Activated CD8-positive, alpha-beta memory T cell treated with anti-CD3 and anti-CD28 coated beads for 24 hours (primary cell): ENCODE results near the gene SOBP.

Experiments
- DNase-seq: peaks from one replicate; pipeline ENCODE4 v3.0.0-alpha.2; 2020

Gene SOBP

GRCh38 chr6:107590378-107590777 is 100.5 kb downstream of the SOBP start:
- no peak for DNase-seq

DNA sequence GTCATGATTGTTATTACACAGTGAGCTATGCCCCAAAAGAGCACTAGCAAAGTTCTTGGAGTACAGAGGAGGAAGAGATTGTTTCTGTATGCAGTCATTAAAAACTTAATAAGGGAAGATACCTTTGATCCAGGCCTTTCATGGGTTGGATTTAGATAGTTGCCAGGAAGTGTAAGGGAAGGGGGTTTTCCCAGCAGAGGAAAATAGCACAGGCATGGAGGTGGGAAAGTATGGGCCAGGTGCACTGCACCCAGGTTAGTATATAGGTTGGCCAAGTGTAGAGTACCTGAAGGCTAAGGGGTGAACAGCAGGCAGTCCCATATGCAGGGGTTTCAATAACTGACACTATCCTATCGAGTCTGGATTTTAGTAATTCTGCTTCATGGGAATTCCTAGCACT is 101.4 kb downstream of the SOBP start:
- no peak for DNase-seq

DNA sequence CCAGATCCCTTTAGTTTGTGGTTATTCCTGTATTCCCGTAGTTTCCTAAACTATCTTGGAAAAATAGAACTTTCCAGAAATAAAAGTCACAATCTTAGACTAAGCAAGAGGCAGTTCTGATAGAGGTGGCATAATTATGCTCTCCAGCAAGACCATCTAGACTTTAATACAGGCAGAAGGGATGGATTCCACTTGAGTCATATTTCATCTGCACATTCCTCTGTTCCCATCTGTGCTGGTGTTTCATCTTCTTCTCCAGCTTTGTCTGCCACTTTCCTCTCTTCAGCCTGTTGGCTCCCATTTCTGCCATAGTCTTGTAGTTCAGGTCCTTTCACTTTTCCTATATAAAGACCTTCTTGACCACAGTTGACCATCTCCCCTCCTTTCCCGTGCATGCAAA is 102.9 kb downstream of the SOBP start:
- no peak for DNase-seq

DNA sequence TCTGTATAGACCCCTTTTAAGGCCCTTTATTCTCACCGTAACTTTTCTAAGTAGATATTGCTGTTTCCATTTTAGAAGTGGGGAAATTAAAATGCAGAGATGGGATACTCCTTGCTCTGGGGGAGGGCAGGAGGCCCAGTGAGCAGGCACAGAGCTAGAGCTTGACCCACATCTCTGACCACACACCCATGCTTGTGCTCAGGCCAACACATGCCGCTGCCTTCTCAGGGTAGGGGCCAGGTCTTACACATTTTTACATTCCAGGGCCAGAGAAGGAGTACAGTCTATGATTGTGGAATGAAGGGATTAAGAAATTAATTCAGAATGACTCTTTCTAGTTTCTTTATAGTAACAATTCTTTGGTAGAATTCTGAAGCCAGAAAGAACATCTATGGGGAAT is 104.8 kb downstream of the SOBP start:
- DNase-seq: no peak

DNA sequence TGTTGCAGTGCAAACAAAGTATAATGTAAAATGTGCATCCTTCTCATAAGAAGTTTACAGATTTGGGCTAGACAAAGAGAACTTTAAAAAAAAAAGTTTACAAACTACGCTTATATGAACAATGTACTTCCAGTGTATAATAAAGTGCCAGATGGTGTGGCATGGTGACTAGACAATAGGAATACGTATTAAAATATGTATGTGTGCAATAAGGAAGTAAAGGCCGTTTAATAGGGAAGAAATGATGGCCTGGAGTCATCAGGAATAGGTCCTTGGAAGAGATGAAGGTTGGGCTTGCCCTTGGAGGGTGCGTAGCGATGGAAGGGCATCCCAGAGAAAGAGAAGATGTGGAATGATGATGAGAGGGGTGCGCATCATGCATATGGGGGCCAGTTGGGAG is 108.2 kb downstream of the SOBP start:
- DNase-seq: no peak

DNA sequence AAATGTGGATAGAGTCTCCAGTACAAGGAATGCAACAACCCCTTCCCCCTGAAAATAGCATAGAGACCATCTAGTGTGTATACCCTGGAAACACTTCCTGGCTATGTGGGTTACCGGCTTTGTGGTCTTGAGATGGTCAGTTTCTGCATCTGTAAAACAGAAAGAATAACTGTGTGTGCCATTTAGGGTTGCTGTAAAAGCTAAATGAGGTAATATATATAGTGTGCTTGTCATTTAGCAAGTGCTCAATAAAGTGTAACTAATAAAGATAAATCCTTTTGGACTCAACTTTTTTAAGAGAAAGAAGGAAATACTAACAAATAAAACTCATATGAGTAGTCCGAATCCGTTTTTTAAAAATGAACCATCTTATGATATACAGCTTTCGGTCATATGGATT is 109.1 kb downstream of the SOBP start:
- DNase-seq: no peak

DNA sequence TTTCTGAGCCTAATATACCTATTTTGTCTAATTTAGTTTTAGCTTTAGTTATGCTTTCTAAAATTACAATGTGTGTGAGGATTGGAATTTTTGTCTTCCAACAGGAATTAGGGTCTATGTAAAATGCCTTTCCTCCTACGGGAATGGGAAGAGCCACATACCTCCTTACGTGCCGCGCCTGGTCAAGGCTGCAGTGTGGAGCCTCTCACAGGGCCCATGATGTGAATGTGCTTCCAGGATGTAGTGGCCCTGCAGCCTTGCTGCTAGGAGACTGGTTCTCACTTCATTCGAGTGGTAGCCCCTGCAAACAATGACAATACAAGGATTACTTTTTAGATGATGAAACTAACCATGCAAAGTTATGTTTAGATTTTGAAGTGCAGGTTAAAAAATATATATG is 110.2 kb downstream of the SOBP start:
- no peak for DNase-seq

DNA sequence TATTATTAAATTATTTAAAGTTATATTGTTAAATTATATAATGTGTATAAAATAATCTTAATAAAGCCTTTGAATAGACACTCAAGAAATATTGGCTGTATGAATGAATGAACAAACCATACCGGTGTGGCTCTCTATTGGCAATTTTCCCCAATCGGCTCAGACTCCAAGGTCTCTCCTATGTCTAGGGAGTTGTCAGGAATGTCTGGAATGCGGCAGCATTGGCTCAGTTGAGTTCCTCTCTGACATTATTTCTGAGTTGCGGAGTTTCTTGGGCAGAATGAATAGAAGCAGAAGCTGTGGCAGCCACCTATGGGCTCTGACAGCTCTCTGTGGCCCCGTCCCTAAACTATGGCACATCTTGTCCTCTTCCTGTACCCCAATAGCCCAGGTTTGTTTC is 111.0 kb downstream of the SOBP start:
- no peak for DNase-seq

DNA sequence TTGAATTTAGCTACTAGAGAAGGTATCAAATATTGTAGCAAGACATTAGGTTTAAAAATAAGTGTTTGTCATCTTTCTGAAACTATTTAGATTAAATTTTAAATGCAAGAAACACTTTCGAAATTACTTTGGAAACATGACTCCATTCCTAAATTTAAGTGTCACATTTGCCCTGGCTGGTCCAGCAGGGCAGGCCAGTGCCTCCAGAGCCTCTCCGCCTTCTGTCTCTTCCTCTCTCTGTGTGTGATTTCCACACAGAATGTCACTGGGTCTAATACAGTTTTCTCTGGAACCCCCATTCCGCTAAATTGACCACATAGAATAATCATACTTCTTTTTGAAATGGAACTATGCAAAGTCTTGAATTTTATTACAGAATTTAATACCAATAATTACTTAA is 111.5 kb downstream of the SOBP start:
- DNase-seq: no peak

DNA sequence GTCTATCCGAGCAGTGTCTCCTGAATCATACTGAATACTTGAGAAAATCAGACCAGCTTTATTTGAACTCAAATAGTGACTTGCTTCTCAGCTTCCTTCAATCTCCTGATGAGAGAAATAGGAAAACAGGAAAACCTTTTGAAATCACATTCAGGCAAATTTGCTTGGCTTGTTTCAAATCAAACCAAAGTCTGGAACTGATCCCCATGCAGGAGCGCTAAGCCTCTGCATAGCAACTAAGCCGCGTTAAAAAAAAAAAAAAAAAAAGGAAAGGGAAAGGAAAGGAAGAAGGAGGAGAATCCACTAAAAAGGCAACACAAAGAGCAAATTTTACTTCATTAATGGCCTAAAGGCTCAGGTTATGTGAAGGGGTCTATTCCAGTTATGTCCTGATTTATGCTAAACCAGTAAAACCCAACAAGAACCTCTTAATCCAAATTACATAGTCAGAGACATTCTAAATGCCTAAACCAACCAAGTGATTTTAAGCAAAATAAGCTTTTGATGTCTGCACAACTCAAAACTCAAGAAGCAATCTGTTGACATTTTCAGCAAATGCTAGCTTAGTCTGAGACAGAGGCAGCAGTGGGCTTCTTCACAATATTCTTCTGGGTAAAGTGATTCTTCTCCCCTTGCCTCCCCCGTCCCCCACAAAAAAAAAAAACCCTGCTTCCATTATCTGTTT is 112.5 kb downstream of the SOBP start:
- DNase-seq: no peak

DNA sequence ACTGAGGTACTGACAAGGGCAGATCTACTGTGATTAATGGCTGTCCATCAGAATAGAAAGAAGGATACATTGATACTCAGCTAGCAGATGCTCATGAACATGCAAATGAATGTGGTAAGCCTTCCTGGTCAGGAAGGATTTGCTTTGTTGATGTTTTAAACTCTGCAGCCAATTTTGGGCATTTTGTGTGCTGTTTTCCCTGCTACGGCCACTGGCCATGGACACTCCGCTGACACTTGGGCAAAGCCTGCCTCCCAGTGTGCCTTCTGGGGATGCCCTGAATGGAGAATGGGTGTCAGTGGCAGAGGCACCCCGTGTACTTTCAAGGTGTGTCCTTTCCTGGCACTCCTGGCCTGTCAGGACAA is 113.1 kb downstream of the SOBP start:
- no peak for DNase-seq

DNA sequence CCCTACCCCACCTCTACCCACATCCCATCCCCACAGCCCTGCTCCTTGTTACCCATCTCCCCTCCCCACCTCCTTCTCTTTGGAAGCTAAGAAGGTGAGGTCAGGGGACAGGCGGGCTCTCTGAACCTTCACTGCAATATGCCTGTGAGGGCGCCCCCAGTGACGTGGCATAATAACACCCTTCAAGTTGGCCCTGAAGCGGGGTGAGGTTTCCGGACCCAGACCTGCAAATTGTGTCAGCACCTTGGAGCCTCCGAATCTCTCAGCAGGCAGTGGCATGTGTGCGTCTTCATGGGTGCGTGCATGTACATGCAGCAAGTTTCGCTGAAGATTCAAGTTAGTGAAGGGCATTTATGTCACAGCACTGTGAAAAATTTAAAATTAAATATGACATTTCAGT is 114.6 kb downstream of the SOBP start:
- no peak for DNase-seq

GRCh38 chr6:107606407-107606806 is 116.5 kb downstream of the SOBP start:
- no peak for DNase-seq

GRCh38 chr6:107607116-107607515 is 117.2 kb downstream of the SOBP start:
- no peak for DNase-seq

GRCh38 chr6:107611094-107611810 is 121.3 kb downstream of the SOBP start:
- no peak for DNase-seq

- no peak for DNase-seq
Observed at GRCh38 chr6:107612762-107613415, 123.0 kb downstream of the SOBP start.

DNA sequence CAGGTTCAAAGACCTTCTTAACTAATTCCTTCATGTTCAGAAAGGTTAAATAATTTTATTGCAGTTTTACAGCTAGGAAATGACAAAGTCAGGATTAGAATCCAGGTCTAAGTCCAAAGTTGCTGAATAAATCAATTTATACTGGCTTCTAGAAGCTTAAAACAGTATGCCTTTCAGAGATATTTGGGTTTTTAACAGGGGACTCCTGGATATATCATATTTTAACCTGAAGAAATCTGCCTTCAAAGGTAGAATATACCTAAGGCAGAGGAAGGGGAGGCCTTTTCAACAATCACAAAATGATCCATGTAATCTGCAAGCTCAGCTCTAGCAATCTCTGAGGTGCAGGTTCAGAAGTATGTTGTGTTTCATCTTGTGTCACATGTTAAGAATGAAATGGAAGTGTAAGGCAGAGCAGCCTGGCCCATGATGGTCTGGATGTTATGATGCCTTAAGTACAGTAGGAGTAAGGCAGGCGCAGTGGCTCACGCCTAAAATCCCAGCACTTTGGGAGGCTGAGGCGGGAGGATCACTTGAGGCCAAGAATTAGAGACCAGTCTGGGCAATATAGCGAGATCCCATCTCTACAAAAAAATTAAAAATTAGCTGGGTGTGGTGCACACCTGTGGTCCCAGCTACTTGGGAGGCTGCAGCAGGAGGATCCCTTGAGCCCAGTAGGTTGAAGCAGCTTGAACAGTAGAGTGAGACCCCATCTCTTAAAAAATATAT is 123.9 kb downstream of the SOBP start:
- DNase-seq: no peak

GRCh38 chr6:107614828-107615227 is 124.9 kb downstream of the SOBP start:
- no peak for DNase-seq

- DNase-seq: no peak
Observed at GRCh38 chr6:107616775-107617174, 126.9 kb downstream of the SOBP start.

GRCh38 chr6:107617341-107617932 is 127.5 kb downstream of the SOBP start:
- DNase-seq: no peak

DNA sequence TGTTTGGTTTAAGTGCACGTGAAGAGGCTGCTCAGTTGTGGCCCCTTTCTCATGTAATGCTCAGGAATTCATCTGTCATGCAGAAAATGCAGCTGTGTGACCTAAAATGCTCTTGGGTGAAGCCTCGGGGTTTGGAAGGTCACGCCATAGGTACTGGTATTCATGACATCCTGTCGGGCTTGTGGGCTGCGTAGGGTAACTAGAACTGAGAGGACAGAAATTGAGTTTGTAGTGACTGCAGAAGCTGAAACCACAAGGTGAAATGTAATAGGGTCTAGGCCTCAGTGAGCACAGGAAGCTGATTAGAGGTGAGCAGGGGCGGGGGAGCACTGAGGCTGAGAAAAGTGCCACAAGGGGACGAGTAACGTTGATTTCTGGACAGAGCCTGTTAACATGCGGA is 128.8 kb downstream of the SOBP start:
- DNase-seq: peak; percentile 73

- no peak for DNase-seq
Observed at GRCh38 chr6:107620732-107621131, 130.8 kb downstream of the SOBP start.

- no peak for DNase-seq
Observed at GRCh38 chr6:107621229-107621937, 131.5 kb downstream of the SOBP start.
